ENCODE data around the gene LAMA2. TPM values are rescaled to one million over a fixed set of nuclear protein-coding genes. Genes with fewer than 3 reads are reported as not detected.

LAMA2 gene
- total RNA-seq, 4 donors from 2014 or later = 203 to 339 (median 275) TPM

GRCh38 chr6:129175066-129175465, 292.1 kb downstream of the LAMA2 start:
- Histone ChIP-seq H3K27ac (peak overlapping the region in 1 of 4 donors; percentile 5), H3K9me3 (peaks cover 0 to 7% (median 0%) of the 10 kb centered on the region in 4 donors), H3K4me1 (peaks cover 0 to 10% (median 0%) of the 10 kb centered on the region in 4 donors), H3K27me3 (no peaks in the 10 kb centered on the region), H3K36me3 (peaks cover 0 to 15% (median 0%) of the 10 kb centered on the region in 3 donors), H3K4me3 (no peak overlapping the region)
- DNase-seq (ENCODE audit: low spot score in 2 of 2) = no peak
- WGBS, 2 donors = 67 to 71% methylated on average over 1 of the region's 1 CpG
- TF ChIP-seq EP300 (IDR thresholded peaks at IDR 0.05) (no peak), CTCF (IDR thresholded peaks at IDR 0.05) (no peak), POLR2A (IDR thresholded peaks at IDR 0.05) (no peak)

- 54 to 60% methylated on average over 4 of the region's 4 CpGs for WGBS, 2 donors
- no peak for DNase-seq (ENCODE audit: low spot score in 2 of 2)
- TF ChIP-seq EP300 (IDR thresholded peaks at IDR 0.05) = no peak
- no peak for TF ChIP-seq CTCF (IDR thresholded peaks at IDR 0.05)
- no peak for TF ChIP-seq POLR2A (IDR thresholded peaks at IDR 0.05)
- Histone ChIP-seq H3K4me1 (peaks cover 0 to 10% (median 3%) of the 10 kb centered on the region in 4 donors), H3K9me3 (peaks cover 0 to 1% (median 0%) of the 10 kb centered on the region in 4 donors), H3K4me3 (no peak overlapping the region), H3K27ac (no peak overlapping the region), H3K36me3 (peaks cover 0 to 9% (median 0%) of the 10 kb centered on the region in 3 donors), H3K27me3 (no peaks in the 10 kb centered on the region)
Observed at GRCh38 chr6:129177801-129178200, 294.9 kb downstream of the LAMA2 start.

- 70 to 73% methylated on average over 3 of the region's 3 CpGs for WGBS, 2 donors
- H3K4me3 ChIP-seq = no peak overlapping the region
Observed at GRCh38 chr6:129179283-129179682, 296.3 kb downstream of the LAMA2 start.

GRCh38 chr6:129181001-129181400, 298.1 kb downstream of the LAMA2 start:
- Histone ChIP-seq H3K9me3 (no peaks in the 10 kb centered on the region), H3K27me3 (no peaks in the 10 kb centered on the region), H3K4me1 (peaks cover 0 to 10% (median 3%) of the 10 kb centered on the region in 4 donors), H3K4me3 (no peak overlapping the region), H3K36me3 (no peaks in the 10 kb centered on the region), H3K27ac (peak overlapping the region in 1 of 4 donors; percentile 40)
- TF ChIP-seq CTCF (IDR thresholded peaks at IDR 0.05) (no peak), EP300 (IDR thresholded peaks at IDR 0.05) (no peak), POLR2A (IDR thresholded peaks at IDR 0.05) (no peak)
- DNase-seq (ENCODE audit: low spot score in 2 of 2) = no peak
- 41 to 45% methylated on average over 2 of the region's 2 CpGs for WGBS, 2 donors

More at GRCh38 chr6:129179283-129179682, 296.3 kb downstream of the LAMA2 start:
- TF ChIP-seq POLR2A (IDR thresholded peaks at IDR 0.05) (no peak), CTCF (IDR thresholded peaks at IDR 0.05) (no peak), EP300 (IDR thresholded peaks at IDR 0.05) (no peak)
- H3K27ac ChIP-seq = peak overlapping the region in 1 of 4 donors; percentile 3
- no peak for DNase-seq (ENCODE audit: low spot score in 2 of 2)
- no peaks in the 10 kb centered on the region for H3K9me3 ChIP-seq
- H3K36me3 ChIP-seq = no peaks in the 10 kb centered on the region
- H3K4me1 ChIP-seq = peaks cover 0 to 10% (median 3%) of the 10 kb centered on the region in 4 donors
- H3K27me3 ChIP-seq = no peaks in the 10 kb centered on the region

- peaks cover 0 to 5% (median 2%) of the 10 kb centered on the region in 4 donors for H3K4me1 ChIP-seq
- 61 to 68% methylated on average over 1 of the region's 1 CpG for WGBS, 2 donors
- no peaks in the 10 kb centered on the region for H3K9me3 ChIP-seq
- no peaks in the 10 kb centered on the region for H3K27me3 ChIP-seq
- DNase-seq (ENCODE audit: low spot score in 2 of 2) = no peak
- no peak overlapping the region for H3K27ac ChIP-seq
- H3K4me3 ChIP-seq = no peak overlapping the region
- H3K36me3 ChIP-seq = no peaks in the 10 kb centered on the region
- TF ChIP-seq EP300 (IDR thresholded peaks at IDR 0.05) (no peak), POLR2A (IDR thresholded peaks at IDR 0.05) (no peak), CTCF (IDR thresholded peaks at IDR 0.05) (no peak)
Observed at GRCh38 chr6:129183187-129183591, 300.3 kb downstream of the LAMA2 start.
